ENCODE data around the gene PBX1.

The PBX1 gene

DNA sequence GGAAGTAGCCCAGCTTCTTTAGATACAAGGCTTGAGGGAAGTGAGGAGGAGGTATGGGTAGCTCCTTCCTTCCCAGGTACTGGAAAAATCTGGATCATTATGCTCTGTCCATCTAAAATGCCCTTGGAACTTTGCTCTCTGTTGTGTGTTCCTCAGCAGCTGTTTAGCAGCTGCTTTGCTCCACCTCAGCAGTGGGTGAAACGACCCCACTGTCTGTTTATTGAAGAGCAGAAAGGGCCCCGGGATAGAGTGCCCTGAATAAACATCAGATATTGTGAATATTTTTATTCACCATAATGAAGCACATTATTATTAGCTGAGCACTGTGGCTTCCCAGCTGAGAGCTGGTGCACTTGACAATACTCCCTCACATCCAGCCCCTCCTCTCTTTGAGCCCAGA lies 237.9 kb downstream of the PBX1 start:
- no peak overlapping the region for H3K4me2 ChIP-seq
- no peaks in the 10 kb centered on the region for H3K27me3 ChIP-seq (ENCODE audit: insufficient read depth, low read depth)
- H4K20me1 ChIP-seq (ENCODE audit: insufficient read depth): no peaks in the 10 kb centered on the region
- no peak overlapping the region for H2AFZ ChIP-seq (ENCODE audit: low read depth)
- H3K4me3 ChIP-seq (IDR thresholded peaks at IDR 0.05; ENCODE audit: insufficient read depth, low read depth, low read length): no peak overlapping the region
- H3K27ac ChIP-seq: no peak overlapping the region
- no peaks in the 10 kb centered on the region for H3K36me3 ChIP-seq (ENCODE audit: insufficient read depth)
- no peaks in the 10 kb centered on the region for H3K79me2 ChIP-seq (ENCODE audit: insufficient read depth, low read depth)
- no peak overlapping the region for H3K9ac ChIP-seq
- H3K4me1 ChIP-seq (ENCODE audit: low read depth, poor library complexity, severe bottlenecking): no peaks in the 10 kb centered on the region
- TF ChIP-seq, protein P1, sequence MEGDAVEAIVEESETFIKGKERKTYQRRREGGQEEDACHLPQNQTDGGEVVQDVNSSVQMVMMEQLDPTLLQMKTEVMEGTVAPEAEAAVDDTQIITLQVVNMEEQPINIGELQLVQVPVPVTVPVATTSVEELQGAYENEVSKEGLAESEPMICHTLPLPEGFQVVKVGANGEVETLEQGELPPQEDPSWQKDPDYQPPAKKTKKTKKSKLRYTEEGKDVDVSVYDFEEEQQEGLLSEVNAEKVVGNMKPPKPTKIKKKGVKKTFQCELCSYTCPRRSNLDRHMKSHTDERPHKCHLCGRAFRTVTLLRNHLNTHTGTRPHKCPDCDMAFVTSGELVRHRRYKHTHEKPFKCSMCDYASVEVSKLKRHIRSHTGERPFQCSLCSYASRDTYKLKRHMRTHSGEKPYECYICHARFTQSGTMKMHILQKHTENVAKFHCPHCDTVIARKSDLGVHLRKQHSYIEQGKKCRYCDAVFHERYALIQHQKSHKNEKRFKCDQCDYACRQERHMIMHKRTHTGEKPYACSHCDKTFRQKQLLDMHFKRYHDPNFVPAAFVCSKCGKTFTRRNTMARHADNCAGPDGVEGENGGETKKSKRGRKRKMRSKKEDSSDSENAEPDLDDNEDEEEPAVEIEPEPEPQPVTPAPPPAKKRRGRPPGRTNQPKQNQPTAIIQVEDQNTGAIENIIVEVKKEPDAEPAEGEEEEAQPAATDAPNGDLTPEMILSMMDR (conservative IDR thresholded peaks at IDR 0.05; ENCODE audit: low read depth, low read length): no peak

DNA sequence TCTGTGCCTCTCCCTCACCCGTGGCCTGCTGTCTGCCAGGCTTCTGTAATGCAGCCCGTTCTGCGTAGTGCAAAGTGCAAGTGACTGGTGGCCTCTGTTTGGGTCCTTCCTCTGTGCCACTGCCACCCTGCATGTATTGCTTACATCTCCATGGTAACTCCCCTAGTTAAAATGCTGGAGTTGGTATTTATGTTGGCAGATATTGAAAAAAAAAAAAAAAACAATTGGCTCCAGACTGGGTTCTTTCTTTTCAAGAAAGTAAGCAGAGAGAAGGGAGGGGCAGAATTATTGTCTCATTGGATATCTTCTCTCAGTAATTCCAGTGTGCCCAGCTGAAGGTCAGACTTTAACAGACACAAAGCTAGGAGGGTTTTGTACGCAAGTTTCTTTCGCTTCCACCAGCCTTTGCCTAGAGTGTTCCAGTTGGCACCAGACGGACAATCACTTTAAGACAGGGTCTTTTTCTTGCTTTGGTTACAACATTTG lies 242.3 kb downstream of the PBX1 start:
- TF ChIP-seq, protein P1 (conservative IDR thresholded peaks at IDR 0.05; ENCODE audit: low read depth, low read length): no peak
- Histone ChIP-seq H3K36me3 (ENCODE audit: insufficient read depth) (no peaks in the 10 kb centered on the region), H2AFZ (ENCODE audit: low read depth) (no peak overlapping the region), H3K4me3 (IDR thresholded peaks at IDR 0.05; ENCODE audit: insufficient read depth, low read depth, low read length) (no peak overlapping the region), H3K27me3 (ENCODE audit: insufficient read depth, low read depth) (no peaks in the 10 kb centered on the region), H3K79me2 (ENCODE audit: insufficient read depth, low read depth) (no peaks in the 10 kb centered on the region), H4K20me1 (ENCODE audit: insufficient read depth) (no peaks in the 10 kb centered on the region), H3K9ac (no peak overlapping the region), H3K4me2 (no peak overlapping the region), H3K4me1 (ENCODE audit: low read depth, poor library complexity, severe bottlenecking) (no peaks in the 10 kb centered on the region), H3K27ac (no peak overlapping the region)

DNA sequence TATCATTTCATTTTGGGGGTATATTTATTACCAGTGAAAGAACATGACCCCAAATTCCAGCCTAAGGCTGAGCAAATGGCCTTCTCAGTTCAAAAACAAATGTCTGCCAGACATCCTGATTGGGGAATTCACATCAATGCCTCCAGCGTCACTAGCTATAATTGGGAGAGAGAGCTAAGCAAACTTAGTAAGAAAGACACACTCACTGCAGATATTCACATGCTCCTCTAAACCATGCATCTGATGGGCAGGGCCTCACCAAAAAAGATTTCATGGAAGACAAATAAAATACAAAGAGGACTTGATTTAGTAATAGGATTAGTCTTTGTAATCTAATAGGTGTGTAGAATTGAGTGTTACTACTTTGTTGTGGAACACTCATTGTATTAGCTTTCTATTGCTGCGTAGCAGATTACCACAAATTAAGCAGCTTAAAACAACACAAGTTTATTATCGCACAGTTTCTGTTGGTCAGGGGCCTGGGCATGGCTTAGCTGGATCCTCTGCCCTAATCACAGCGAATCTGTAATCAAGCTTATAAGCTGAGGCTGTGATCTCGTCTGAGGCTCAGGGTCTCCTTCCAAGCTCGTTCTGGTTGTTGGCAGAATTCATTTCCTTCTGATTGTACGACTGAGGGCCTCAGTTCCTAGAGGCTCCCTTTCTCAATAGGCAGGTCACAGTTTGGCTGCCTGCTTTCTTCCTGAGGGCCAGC lies 243.0 kb downstream of the PBX1 start:
- Histone ChIP-seq H2AFZ (ENCODE audit: low read depth) (no peak overlapping the region), H3K4me2 (no peak overlapping the region), H3K4me1 (ENCODE audit: low read depth, poor library complexity, severe bottlenecking) (no peaks in the 10 kb centered on the region), H3K27ac (no peak overlapping the region), H3K79me2 (ENCODE audit: insufficient read depth, low read depth) (no peaks in the 10 kb centered on the region), H3K4me3 (IDR thresholded peaks at IDR 0.05; ENCODE audit: insufficient read depth, low read depth, low read length) (no peak overlapping the region), H3K9ac (no peak overlapping the region), H3K36me3 (ENCODE audit: insufficient read depth) (no peaks in the 10 kb centered on the region), H3K27me3 (ENCODE audit: insufficient read depth, low read depth) (no peaks in the 10 kb centered on the region), H4K20me1 (ENCODE audit: insufficient read depth) (no peaks in the 10 kb centered on the region)
- TF ChIP-seq, protein P1 (conservative IDR thresholded peaks at IDR 0.05; ENCODE audit: low read depth, low read length): no peak

DNA sequence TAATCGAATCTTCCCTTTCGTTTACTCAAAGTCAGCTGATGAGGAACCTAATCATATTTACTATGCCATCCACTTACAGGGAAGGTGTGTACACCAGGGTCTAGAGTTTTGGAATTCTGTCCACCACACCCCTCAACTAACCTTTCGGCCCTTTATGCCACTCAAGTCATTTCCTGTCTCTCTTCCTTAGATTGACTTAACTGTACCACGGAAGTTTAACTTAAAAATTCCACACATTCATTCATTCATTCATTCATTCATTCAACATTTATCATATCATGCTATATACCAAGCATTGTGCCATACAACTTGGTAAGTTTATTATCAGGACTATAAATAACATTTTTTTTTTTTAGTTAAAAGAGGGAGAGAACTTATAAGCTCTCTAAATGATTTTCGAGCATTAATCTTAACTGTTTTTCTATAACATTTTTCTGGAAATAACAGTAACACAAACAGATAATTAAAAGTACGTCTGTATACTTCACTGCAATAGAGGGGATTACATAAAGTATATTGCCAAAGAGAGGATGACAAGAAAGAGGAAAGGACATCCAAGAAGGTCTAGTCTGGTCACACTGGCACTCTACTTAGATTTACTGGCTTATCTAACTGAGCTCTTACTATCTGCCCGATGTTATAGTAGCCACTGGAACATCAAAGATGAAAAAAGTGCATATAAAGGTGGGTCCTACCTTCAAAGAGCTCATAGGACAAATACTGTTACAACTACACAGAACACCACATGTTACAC lies 243.7 kb downstream of the PBX1 start:
- Histone ChIP-seq H3K27me3 (ENCODE audit: insufficient read depth, low read depth) (no peaks in the 10 kb centered on the region), H3K27ac (no peak overlapping the region), H3K4me2 (no peak overlapping the region), H3K9ac (no peak overlapping the region), H3K36me3 (ENCODE audit: insufficient read depth) (no peaks in the 10 kb centered on the region), H3K4me3 (IDR thresholded peaks at IDR 0.05; ENCODE audit: insufficient read depth, low read depth, low read length) (no peak overlapping the region), H4K20me1 (ENCODE audit: insufficient read depth) (no peaks in the 10 kb centered on the region), H3K4me1 (ENCODE audit: low read depth, poor library complexity, severe bottlenecking) (no peaks in the 10 kb centered on the region), H3K79me2 (ENCODE audit: insufficient read depth, low read depth) (no peaks in the 10 kb centered on the region), H2AFZ (ENCODE audit: low read depth) (no peak overlapping the region)
- TF ChIP-seq, protein P1 (conservative IDR thresholded peaks at IDR 0.05; ENCODE audit: low read depth, low read length): no peak
